GM18520 (cell line): Measurements from ENCODE around the gene DCBLD2.
A peak's percentile ranks its signal among the peaks of the same experiment; 100 is the strongest.

Experiments used
- ATAC-seq: cut with Tn5 transposase; IDR thresholded peaks from one replicate; pipeline ENCODE4 v1.9.1; 2021; ENCODE audit not compliant: unreplicated experiment

DCBLD2 gene

GRCh38 chr3:98829246-98829832 is 72.2 kb downstream of the DCBLD2 start:
- ATAC-seq = no peak

- ATAC-seq = no peak
These were observed 74.1 kb downstream of the DCBLD2 start for GRCh38 chr3:98827221-98827920.

- no peak for ATAC-seq
These were observed 75.4 kb downstream of the DCBLD2 start for GRCh38 chr3:98826126-98826525.

GRCh38 chr3:98824256-98824655 is 77.2 kb downstream of the DCBLD2 start:
- ATAC-seq = no peak

- no peak for ATAC-seq
These were observed 77.7 kb downstream of the DCBLD2 start for GRCh38 chr3:98823791-98824190.

- no peak for ATAC-seq
These were observed 80.4 kb downstream of the DCBLD2 start for GRCh38 chr3:98821063-98821462.

- ATAC-seq = peak; percentile 77
These were observed 83.9 kb downstream of the DCBLD2 start for GRCh38 chr3:98817547-98818041.

- ATAC-seq = no peak
These were observed 86.6 kb downstream of the DCBLD2 start for GRCh38 chr3:98814817-98815420.

- ATAC-seq = no peak
These were observed 88.6 kb downstream of the DCBLD2 start for GRCh38 chr3:98812851-98813374.

- ATAC-seq = no peak
These were observed 90.4 kb downstream of the DCBLD2 start for GRCh38 chr3:98811048-98811447.

- no peak for ATAC-seq
These were observed 91.9 kb downstream of the DCBLD2 start for GRCh38 chr3:98809557-98809956.

GRCh38 chr3:98808071-98808470 is 93.4 kb downstream of the DCBLD2 start:
- no peak for ATAC-seq

GRCh38 chr3:98807561-98807960 is 93.9 kb downstream of the DCBLD2 start:
- no peak for ATAC-seq

- no peak for ATAC-seq
These were observed 94.5 kb downstream of the DCBLD2 start for GRCh38 chr3:98807011-98807410.

- ATAC-seq = no peak
These were observed 95.0 kb downstream of the DCBLD2 start for GRCh38 chr3:98806521-98806920.

- no peak for ATAC-seq
These were observed 95.9 kb downstream of the DCBLD2 start for GRCh38 chr3:98805571-98805970.

- no peak for ATAC-seq
These were observed 100.3 kb downstream of the DCBLD2 start for GRCh38 chr3:98801043-98801747.

GRCh38 chr3:98800401-98800800 is 101.1 kb downstream of the DCBLD2 start:
- ATAC-seq = no peak

GRCh38 chr3:98799479-98799878 is 102.0 kb downstream of the DCBLD2 start:
- no peak for ATAC-seq

- no peak for ATAC-seq
These were observed 102.7 kb downstream of the DCBLD2 start for GRCh38 chr3:98798820-98799219.

- no peak for ATAC-seq
These were observed 103.6 kb downstream of the DCBLD2 start for GRCh38 chr3:98797905-98798304.
